RWPE1 (cell line): ENCODE results near the gene ABLIM3.

Experiments used
- CTCF ChIA-PET: fragments of 350-600 bp; sonication (Branson Sonifier 250); formaldehyde crosslinking; extraction: SDS; loops from one replicate; lab custom pipeline; 2021; lab: Yijun Ruan, JAX
- POLR2A ChIA-PET: fragments of 400-600 bp; formaldehyde crosslinking; extraction: SDS; loops from one replicate; lab custom pipeline; 2020; ENCODE audit warnings: antibody characterized with exemption; ENCODE audit not compliant: low non-redundant PET; lab: Yijun Ruan, JAX
- DNase-seq: peaks from one replicate; pipeline ENCODE4 v3.0.0; 2012; ENCODE audit warnings: low spot score
- H3K27ac ChIP-seq: fragments of 450-650 bp; 2 replicates; pipeline ENCODE4 v1.5.1; 2017
- TF ChIP-seq, protein P1 (sequence below): fragments of 450-650 bp; conservative IDR thresholded peaks from 2 replicates; pipeline ENCODE4 v1.5.1; 2017; ENCODE audit warnings: low read depth, mild to moderate bottlenecking

Gene ABLIM3

DNA sequence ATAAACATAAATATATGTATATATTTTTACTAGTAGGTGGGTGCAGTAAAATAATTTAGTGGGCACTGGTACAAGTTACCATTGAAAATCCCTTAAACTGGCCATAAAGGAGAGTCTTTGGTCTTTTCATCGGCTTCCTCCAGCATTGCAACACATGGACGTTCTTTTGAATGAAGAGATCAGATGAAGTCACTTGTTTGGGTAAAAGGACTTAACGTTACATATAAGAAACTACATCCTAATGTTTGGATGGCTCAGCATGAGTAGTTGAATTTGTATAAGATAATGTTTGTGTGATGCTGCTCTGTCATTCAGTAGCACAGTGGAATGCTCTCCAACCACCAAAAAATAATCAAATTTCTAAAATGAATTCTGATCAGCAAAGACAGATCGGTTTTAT is 161.9 kb downstream of the ABLIM3 start:
- POLR2A ChIA-PET = no interaction called here
- TF ChIP-seq, protein P1, sequence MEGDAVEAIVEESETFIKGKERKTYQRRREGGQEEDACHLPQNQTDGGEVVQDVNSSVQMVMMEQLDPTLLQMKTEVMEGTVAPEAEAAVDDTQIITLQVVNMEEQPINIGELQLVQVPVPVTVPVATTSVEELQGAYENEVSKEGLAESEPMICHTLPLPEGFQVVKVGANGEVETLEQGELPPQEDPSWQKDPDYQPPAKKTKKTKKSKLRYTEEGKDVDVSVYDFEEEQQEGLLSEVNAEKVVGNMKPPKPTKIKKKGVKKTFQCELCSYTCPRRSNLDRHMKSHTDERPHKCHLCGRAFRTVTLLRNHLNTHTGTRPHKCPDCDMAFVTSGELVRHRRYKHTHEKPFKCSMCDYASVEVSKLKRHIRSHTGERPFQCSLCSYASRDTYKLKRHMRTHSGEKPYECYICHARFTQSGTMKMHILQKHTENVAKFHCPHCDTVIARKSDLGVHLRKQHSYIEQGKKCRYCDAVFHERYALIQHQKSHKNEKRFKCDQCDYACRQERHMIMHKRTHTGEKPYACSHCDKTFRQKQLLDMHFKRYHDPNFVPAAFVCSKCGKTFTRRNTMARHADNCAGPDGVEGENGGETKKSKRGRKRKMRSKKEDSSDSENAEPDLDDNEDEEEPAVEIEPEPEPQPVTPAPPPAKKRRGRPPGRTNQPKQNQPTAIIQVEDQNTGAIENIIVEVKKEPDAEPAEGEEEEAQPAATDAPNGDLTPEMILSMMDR = no peak
- CTCF ChIA-PET = interaction anchor here (0.8 to 1.1 kb wide), 2 partner anchors 65 to 69 kb away, joined by 3 read pairs; no protein-coding TSS in a partner anchor
- no peak for DNase-seq
- no peak overlapping the region for H3K27ac ChIP-seq

DNA sequence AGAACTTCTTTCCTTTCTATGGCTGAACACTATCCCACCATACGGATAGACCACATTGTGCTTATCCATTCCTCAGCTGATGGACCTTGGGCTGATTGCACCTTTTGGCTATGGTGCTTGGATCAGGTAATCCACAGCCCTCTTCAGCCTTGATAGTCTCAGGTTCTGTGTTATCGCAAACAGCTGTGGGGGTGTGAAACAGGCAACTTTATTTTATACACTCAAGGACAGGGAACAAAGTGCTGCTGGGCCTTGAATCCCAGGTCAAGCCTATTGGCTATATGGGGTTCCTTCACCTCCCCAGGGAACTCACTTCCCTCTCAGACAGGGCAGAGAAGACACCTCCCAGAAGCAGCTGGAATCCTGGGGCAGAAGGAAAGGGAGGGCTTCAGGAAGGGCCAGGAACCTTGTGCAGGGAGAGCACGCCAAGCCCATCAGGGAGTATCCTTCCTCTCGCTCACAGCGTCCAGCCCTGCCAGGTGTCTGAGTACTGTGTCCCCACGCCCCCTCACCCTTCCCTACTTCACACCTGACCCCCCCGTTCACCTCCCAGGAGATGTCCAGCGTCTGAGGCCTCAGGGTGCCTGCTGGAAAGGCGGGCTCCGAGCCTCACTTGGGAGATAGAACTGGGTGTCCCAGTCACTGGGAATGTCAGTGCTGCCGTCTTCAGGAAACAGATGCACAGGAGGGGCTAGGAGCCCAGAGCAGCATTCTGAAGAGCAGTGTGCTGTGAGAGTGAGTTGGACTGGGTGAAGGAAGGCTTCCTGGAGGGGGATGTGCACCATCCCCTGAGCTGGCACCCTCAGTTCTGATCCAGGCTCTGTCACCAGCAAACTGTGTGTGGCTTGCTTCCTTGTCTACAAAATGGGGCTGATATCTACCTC is 163.1 kb downstream of the ABLIM3 start:
- CTCF ChIA-PET = no interaction called here

DNA sequence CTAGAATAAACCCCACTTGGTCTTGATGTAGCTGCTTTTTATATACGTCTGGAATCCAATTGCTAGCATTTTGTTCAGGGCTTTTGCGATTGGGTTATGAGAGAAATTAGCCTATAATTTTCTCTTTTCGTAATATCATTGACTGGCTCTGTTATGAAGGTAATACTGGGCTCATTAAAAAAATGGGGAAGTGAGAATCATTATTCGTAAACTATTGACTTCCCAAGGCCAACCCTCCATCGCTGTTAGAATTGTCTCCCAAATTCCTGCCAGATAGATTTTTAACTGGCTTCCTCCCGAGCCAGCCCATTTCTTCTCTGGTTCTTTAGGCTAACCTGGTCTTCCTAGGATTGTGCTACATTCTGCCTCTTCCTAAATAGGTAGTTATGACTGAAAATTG is 168.1 kb downstream of the ABLIM3 start:
- DNase-seq = no peak
- TF ChIP-seq, protein P1 = no peak
- ChIA-PET POLR2A (no interaction called here), CTCF (interaction anchor here (0.6 to 1.8 kb wide), 2 partner anchors 8 to 852 kb away, joined by 3 to 5 read pairs; no protein-coding TSS in a partner anchor)
- H3K27ac ChIP-seq = peak overlapping the region; percentile 10; the same call in 1 of the 2 replicates

More for the DNA sequence above, 163.1 kb downstream of the ABLIM3 start:
- POLR2A ChIA-PET = no interaction called here
- 0 out of 2 replicates have a peak overlapping the region, but pooled peaks have one; percentile 2 for H3K27ac ChIP-seq
- TF ChIP-seq, protein P1 = no peak
- DNase-seq = no peak
